Measurements from ENCODE around the gene REXO4. TPM values are rescaled to one million over a fixed set of nuclear protein-coding genes. Genes with fewer than 3 reads are reported as not detected.

REXO4 gene
- total RNA-seq, 1 donor = 12.5 TPM

- no peak for DNase-seq (ENCODE audit: low read depth)
- no peak overlapping the region for H3K4me3 ChIP-seq (ENCODE audit: low read depth, low read length)
- TF ChIP-seq CTCF (IDR thresholded peaks at IDR 0.05; ENCODE audit: insufficient read depth, low read depth, low read length) = no peak
These were observed 44.2 kb upstream of the REXO4 start for GRCh38 chr9:133461975-133462374.

DNA sequence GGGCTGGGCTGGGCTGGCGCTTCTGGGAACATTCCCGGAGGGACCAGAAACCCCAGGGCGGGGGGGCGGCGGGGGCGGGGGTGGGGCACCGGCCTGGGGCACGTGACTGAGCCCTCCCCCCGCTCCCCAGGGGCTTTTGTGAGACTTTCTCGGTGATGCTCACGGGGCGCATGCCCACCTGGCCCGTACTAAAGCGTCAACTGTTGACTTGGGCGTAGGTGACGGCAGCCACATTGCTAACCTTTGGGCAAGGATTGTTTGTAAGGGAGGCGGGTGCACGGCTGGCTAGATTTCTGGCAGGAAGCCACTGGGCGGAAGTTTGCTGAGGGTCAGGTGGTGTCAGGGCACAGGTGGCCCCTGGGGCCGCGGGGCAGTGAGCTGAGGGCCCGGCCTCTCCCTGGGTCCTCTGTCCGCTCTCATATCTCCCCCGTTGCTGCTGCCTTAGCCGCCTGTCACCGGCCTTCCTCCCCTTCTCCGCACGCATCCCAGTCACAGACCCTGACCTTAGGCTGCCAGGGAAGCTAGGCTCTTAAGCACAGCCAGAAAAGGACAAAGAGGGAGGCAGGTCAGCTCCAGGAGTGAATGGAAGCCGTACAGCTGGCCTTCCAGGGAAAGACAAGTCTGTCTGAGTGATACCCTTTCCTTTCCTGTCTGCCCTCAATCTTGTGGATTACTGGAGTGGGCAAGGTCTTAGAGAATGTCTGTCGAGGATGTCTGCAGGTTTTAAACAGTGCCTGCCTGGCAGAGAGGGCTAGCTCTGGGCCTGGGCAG is 42.8 kb upstream of the REXO4 start:
- H3K4me3 ChIP-seq (ENCODE audit: low read depth, low read length) = peak overlapping the region; percentile 85
- DNase-seq (ENCODE audit: low read depth) = peak; percentile 19
- TF ChIP-seq CTCF (IDR thresholded peaks at IDR 0.05; ENCODE audit: insufficient read depth, low read depth, low read length) = no peak

DNA sequence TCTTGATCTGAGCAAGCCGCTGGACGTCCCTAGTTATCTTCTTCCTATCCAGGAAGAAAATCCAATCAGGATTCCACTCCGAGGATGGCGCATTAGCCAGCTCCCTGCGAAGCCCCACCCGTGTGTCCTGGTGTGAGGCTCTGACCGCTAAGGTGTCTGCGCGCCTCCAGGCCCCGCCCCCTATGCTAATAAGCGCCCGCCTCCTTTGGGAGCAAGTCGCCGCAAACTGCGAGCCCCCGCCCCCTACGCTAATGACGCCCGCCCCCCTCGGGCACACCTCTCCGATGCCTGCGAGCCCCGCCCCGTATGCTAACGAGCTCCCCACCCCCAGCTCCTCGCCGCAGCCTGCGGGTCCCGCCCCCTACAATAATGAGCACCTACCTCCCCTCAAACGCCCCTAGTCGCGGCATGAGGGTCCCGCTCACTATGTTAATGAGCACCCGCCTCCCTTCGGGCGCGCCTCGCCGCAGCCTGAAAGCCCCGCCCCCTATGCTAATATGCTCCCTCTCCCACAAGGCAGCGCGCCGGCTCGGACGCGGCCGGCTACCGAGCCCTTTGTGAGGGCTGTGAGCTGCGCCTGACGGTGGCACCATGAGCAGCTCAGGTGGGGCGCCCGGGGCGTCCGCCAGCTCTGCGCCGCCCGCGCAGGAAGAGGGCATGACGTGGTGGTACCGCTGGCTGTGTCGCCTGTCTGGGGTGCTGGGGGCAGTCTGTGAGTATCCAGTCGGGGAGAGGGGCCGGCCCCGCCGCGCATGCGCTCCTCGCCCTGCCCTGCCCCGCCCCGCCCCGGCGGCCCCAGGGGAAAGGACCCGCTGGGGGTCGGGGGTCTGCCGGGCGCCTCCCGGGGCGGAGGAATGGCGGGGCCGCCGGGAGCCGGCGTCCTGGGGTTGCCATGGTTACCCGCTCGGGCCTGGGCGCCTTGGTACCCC is 41.9 kb upstream of the REXO4 start, which contains the start of gene CACFD1:
Gene CACFD1 (plus strand): TSS at position 503 of the 929 bp plus-strand sequence. CDS start 89 bp downstream, at position 592.
- no peak for TF ChIP-seq CTCF (IDR thresholded peaks at IDR 0.05; ENCODE audit: insufficient read depth, low read depth, low read length)
- peak; percentile 94 for DNase-seq (ENCODE audit: low read depth)
- peak within 1 kb of the TSS; percentile 85 for H3K4me3 ChIP-seq (ENCODE audit: low read depth, low read length)

GRCh38 chr9:133458643-133459312 is 41.0 kb upstream of the REXO4 start:
- peak overlapping the region; percentile 85 for H3K4me3 ChIP-seq (ENCODE audit: low read depth, low read length)
- DNase-seq (ENCODE audit: low read depth) = no peak
- no peak for TF ChIP-seq CTCF (IDR thresholded peaks at IDR 0.05; ENCODE audit: insufficient read depth, low read depth, low read length)

GRCh38 chr9:133457748-133458147 is 39.9 kb upstream of the REXO4 start:
- TF ChIP-seq CTCF (IDR thresholded peaks at IDR 0.05; ENCODE audit: insufficient read depth, low read depth, low read length) = no peak
- H3K4me3 ChIP-seq (ENCODE audit: low read depth, low read length) = no peak overlapping the region
- DNase-seq (ENCODE audit: low read depth) = no peak

- DNase-seq (ENCODE audit: low read depth) = no peak
- no peak for TF ChIP-seq CTCF (IDR thresholded peaks at IDR 0.05; ENCODE audit: insufficient read depth, low read depth, low read length)
- no peak overlapping the region for H3K4me3 ChIP-seq (ENCODE audit: low read depth, low read length)
These were observed 39.4 kb upstream of the REXO4 start for GRCh38 chr9:133457233-133457632.

Measured in fibroblast of villous mesenchyme (primary cell).